ENCODE results near the gene C2orf69. TPM values are rescaled to one million over a fixed set of nuclear protein-coding genes. Genes with fewer than 3 reads are reported as not detected.
"Not testable (repeated sequence)": the region's sequence is repeated elsewhere in the genome, so short reads cannot be mapped to it uniquely, and the experiment has no call there.

The C2orf69 gene
- total RNA-seq: 10.9 and 13.3 TPM in 2 replicates
- 4.3 TPM for polyA plus RNA-seq (2012)

- DNase-seq (ENCODE audit: low read depth): peak; percentile 96
Measured at GRCh38 chr2:199911052-199911876, at the start of gene C2orf69. Gene C2orf69, plus strand, starts transcription at chr2:199911293. Its CDS starts 146 bp downstream, at chr2:199911439.

GRCh38 chr2:199862788-199863187, 48.3 kb upstream of the C2orf69 start:
- peak; percentile 36 for DNase-seq (ENCODE audit: low read depth)

- no peak for DNase-seq (ENCODE audit: low read depth)
Measured at GRCh38 chr2:199865905-199866304, 45.2 kb upstream of the C2orf69 start.

- peak; percentile 80 for DNase-seq (ENCODE audit: low read depth)
Measured at GRCh38 chr2:199868431-199869226, 42.5 kb upstream of the C2orf69 start.

GRCh38 chr2:199869227-199869541, 41.9 kb upstream of the C2orf69 start:
- DNase-seq (ENCODE audit: low read depth): no peak

- no peak for DNase-seq (ENCODE audit: low read depth)
Measured at GRCh38 chr2:199869653-199870052, 41.4 kb upstream of the C2orf69 start.

GRCh38 chr2:199870581-199870980, 40.5 kb upstream of the C2orf69 start:
- no peak for DNase-seq (ENCODE audit: low read depth)

- DNase-seq (ENCODE audit: low read depth): no peak
Measured at GRCh38 chr2:199874209-199874608, 36.9 kb upstream of the C2orf69 start.

GRCh38 chr2:199875400-199875799, 35.7 kb upstream of the C2orf69 start:
- DNase-seq (ENCODE audit: low read depth): no peak

- DNase-seq (ENCODE audit: low read depth): no peak
Measured at GRCh38 chr2:199882667-199883066, 28.4 kb upstream of the C2orf69 start.

- DNase-seq (ENCODE audit: low read depth): no peak
Measured at GRCh38 chr2:199883474-199884212, 27.4 kb upstream of the C2orf69 start.

GRCh38 chr2:199895406-199895805, 15.7 kb upstream of the C2orf69 start:
- no peak for DNase-seq (ENCODE audit: low read depth)

- DNase-seq (ENCODE audit: low read depth): no peak
Measured at GRCh38 chr2:199896617-199897016, 14.5 kb upstream of the C2orf69 start.

- DNase-seq (ENCODE audit: low read depth): no peak
Measured at GRCh38 chr2:199901942-199902341, 9.2 kb upstream of the C2orf69 start.

- DNase-seq (ENCODE audit: low read depth): no peak
Measured at GRCh38 chr2:199902486-199903110, 8.5 kb upstream of the C2orf69 start.

GRCh38 chr2:199903111-199903510, 8.0 kb upstream of the C2orf69 start:
- no peak for DNase-seq (ENCODE audit: low read depth)

GRCh38 chr2:199907008-199907714, 3.9 kb upstream of the C2orf69 start:
- DNase-seq (ENCODE audit: low read depth): no peak

- DNase-seq (ENCODE audit: low read depth): no peak
Measured at GRCh38 chr2:199910338-199911051, 598 bp upstream of the C2orf69 start.

- peak; percentile 54 for DNase-seq (ENCODE audit: low read depth)
Measured at GRCh38 chr2:199911877-199912161, 726 bp downstream of the C2orf69 start.

- not testable (repeated sequence) for DNase-seq (ENCODE audit: low read depth)
Measured at GRCh38 chr2:199912553-199913114, 1.5 kb downstream of the C2orf69 start.
